Activated T-cell treated with anti-CD3 and anti-CD28 coated beads, Interleukin-2, amount 50 U/mL, for 48 hours (primary cell): ENCODE measurements around the gene KCTD21.

ENCODE experiments used
- DNase-seq, 2 experiments: peaks; one replicate each; pipeline ENCODE4 v3.0.0-alpha.2; 2020

KCTD21 gene

DNA sequence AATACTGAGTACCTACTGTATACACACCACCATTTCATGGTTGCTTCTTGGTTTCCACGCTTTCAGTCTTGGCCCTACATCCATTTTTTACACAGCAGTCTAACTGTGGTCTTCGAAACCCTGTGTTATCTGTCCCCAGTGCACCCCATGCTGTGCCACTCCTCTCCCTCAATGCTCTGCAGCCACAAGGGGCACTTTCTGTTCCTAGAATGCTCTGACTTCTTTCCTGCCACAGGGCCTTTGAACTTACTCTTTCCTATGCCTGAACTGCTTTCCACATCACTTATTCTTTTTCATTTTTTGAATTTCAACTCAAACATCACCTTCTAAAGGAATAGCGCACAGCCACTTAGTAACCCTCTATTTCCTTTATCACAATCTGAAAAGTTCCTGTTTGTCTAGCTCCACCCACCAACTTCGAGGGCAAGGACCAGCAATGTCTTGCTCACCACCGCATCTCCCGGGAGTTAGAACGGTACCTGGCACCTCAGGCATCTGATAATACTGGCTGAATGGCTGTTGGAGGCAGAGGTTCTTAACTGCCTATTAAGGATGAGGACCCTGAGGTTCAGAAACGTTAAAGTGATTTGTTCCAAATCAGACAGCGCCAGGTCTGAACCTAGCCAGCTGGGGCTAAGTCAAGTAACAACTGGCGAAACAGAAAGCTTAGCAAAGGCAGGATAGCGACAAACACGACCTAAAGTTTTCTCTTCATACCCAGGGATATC, 49.6 kb downstream of the KCTD21 start:
- peak; percentile 34 to 59 for DNase-seq

DNA sequence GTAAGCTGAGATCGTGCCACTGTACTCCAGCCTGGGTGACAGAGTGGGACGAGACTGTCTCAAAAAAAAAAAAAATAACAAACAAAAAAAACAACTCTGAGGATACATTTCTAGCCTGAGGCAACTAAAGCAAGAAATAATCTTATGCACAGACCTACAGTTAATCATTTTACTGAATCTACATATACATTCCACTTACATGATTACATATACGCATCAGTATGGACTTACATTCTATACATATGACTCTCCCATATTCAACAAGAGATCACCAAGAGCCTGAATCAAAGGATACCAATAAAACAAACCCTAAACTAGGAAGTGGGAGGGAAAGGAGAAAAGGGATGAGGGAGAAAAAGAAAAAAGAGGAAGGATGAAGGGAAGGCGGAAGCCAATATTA, 50.1 kb downstream of the KCTD21 start:
- no peak for DNase-seq

DNA sequence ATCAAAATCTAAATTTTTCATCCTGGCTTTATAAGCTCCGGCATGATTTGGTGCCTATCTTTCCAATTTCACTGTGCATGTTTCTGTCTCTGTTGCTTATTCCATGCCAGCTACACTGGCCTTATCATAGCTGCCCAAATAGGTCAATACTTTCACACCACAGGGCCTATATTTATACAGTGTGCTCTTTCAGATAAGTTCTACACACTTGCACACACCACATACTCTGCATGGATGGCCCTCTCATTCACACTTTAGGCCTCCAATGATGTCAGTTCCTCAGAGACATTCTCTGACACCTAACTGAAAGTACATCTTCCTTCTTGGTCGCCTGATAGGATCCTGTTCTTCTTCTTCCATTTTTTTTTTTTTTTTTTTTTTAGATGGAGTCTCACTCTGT, 56.0 kb downstream of the KCTD21 start:
- no peak for DNase-seq

GRCh38 chr11:78131956-78132355, 56.5 kb downstream of the KCTD21 start:
- no peak for DNase-seq

DNA sequence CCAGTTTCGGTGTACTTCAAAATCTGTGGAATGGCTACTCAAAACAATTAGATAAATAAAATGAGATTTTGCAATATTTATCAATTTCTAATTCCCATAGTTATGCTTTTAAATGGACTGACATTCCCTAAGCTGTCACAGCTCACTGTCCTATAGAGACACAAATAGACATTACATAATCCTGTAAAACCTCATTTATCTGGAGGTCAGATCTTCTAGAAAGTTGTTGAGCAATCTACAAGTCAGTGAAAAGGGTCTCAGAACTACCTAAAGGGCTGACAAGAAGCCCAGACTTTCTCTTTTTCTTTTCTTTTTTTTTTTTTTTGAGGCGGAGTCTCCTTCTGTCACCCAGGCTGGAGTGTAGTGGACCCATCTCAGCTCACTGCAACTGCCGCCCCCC, 61.0 kb downstream of the KCTD21 start:
- DNase-seq: no peak
